GM21515 (cell line): ENCODE results near the gene MAB21L2.

Experiments
- ATAC-seq: cut with Tn5 transposase; IDR thresholded peaks from one replicate; pipeline ENCODE4 v1.9.1; 2021; ENCODE audit not compliant: unreplicated experiment

The MAB21L2 gene

DNA sequence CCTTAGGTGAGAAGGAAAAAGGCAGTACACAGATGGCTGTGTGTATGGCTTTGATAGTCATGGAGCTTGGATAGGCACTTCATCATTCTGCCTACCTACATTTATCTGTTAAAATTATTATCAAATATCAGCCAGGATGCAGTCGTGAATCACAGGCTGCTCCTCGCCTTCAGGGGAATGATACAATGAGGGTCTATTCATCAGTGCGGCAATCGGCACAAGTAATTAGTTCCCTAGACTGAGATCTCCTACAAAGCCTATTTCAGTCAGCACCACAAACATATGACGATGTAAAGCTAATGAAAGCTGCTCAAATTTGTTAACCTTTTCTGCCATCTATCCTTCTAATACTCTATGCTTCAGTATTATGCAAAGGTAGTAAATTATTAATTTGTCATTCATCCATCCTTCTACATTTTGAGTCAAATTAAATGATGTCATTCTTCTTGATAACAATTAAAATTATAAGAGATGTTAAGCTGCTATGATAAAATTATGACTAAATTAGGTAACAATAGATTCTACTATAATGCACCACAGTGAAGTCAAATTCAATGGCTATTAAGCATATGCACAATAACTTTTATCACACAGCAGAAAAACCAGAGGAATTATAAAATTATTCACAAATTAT, 19.0 kb downstream of the MAB21L2 start:
- no peak for ATAC-seq

DNA sequence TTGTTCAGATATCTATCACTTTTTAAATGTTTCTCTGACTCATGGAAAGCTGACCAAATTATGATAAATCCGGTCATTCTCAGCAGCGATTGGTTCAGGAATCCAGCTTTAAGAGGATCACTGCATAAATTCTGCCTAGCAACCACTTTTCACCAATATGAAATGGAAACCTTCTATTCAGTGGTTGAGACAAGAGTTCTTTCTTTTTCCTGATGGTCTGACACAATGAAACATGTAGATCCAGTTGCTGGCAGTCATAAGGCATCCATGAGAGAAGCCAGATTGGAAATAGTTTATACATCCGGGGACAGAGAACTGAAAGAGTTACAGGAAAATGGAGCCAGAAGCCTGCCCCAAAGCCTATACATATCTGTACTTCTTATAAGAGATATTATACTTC, 27.2 kb downstream of the MAB21L2 start:
- no peak for ATAC-seq

DNA sequence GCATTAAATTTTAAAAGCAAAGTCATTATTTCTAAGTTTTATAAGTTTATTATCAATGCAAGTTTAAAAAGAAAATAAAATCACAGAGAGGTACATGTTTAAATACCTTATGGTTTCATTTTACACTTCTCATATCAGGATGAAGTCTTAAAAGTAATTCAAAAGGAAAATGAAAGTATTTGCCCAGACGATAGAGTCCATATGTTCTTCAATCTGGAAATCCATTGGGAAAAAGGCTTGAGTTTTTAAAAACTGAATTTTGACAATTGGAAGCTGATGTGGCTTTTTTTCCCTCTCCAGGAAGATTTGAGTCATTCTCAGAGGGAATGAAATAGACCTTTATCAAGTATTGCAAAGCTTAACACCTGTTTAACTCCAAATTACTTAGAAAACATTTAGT, 37.1 kb downstream of the MAB21L2 start:
- ATAC-seq = no peak

DNA sequence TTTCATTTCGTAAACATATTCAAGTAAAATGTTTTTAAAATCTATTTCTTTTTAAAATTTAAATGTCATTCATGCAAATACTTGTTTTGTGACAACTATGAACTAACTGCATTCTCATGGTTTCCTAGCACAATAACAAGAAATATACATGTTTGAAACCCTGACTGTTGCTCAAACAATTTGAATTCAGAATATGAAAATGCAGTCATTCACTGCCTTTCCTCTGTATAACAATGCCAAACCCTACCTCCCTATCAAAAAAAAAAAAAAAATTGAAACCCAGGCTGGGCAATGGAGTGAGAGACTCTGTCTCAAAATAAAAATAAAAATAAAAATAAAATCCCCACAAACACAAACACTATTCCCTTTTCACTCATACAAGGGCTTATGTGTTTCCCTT, 42.1 kb downstream of the MAB21L2 start:
- ATAC-seq = no peak

- ATAC-seq = no peak
These were observed 43.1 kb downstream of the MAB21L2 start for GRCh38 chr4:150625033-150625432.

DNA sequence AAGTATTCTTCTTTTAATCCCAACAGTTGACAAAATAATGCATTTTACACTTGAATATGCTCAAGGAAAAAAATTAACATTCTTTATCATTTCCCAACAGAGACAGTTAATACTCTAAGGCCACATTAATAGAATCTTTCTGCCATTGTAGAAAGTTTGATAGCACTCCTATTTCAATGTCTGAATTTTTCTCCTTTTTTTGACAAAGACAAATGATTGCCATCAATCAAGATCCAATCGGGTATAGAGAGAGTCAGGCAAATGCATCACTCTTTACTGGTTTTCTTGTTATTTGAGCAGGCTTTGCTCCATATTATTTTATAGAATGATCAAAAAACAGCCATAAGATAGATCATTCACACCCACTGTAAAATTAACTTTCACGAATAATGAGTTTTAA, 46.1 kb downstream of the MAB21L2 start:
- no peak for ATAC-seq

GRCh38 chr4:150632639-150633038, 50.7 kb downstream of the MAB21L2 start:
- ATAC-seq = no peak
